HG03460 (cell line): ENCODE data around the gene MCTP1.

Source experiments
- ATAC-seq: cut with Tn5 transposase; IDR thresholded peaks from one replicate; pipeline ENCODE4 v1.9.1; 2021; ENCODE audit not compliant: unreplicated experiment

The MCTP1 gene

DNA sequence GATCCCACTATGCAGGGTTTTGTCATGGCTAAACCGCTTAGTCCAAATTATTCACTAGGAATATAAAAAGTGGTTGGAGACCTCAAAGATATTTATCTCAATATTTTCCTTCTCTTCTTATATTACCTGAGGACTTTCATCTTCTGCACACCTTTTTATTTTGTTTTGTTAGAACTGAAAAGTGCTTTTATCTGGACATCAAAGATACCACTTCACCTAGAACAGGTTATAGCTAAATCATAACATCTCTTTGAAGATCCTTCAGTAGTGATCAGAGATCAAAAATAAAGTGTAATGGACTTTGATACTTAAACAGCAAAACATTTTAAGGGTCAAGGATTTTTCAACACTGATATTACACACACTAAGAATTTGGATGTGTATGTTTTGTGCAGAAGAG is 160.2 kb downstream of the MCTP1 start:
- no peak for ATAC-seq

DNA sequence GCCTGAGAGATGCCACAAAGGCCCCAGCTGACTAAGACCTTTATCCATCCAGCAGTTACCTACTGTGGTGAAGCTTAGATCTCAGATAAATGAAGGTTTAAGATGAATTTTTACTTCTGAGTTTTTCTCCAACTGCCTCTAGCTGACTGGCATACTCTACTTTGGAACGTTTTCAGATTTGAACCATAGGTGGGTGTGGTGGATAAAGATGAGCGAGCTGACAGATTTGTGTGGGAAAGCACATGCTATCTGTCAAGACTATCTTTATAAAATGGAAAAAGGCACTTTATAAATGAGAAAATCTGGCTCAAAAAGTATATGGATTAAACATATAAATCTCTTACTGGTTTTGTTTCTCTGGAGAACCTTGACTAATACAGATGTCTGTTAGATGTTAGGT is 160.8 kb downstream of the MCTP1 start:
- ATAC-seq = no peak

GRCh38 chr5:95114902-95115301 is 170.0 kb downstream of the MCTP1 start:
- ATAC-seq = no peak

DNA sequence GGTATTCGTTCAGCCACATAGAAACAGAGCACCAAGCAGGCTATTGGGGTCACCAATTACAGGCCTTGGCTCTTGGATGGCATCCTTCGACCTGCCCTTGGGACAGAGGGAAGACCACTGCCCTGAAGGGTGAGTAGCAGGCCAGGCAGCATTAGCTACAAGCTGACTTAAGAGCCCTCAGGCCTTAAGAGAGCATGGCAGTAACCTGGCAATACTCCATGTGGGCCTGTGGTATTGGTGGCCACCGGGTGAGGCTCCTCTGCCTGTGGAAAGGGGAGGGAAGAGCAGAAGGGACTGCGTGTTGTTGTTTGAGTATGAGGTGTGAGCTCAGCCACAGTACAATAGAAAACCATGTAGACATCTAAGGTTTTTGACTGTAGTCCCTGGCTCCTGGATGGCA is 170.6 kb downstream of the MCTP1 start:
- ATAC-seq = no peak

GRCh38 chr5:95113489-95113888 is 171.4 kb downstream of the MCTP1 start:
- no peak for ATAC-seq

DNA sequence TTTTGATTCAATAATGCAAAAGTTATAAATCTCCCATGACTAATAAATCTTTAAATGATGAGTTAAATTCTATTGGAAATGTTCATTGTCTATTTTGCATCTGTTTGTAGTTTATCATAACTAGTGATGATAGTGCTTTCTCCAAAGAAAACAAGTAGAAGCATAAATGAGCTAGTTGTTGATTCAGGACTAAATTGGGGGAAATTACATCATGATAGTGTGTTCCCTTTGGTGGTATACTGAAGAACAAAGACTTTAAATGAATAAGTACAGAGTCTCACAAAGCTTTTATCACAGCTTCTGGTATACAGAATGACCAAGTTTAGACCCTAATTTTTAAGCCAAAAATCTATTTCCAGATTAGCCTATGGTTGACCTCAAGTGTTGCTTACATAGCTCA is 173.8 kb downstream of the MCTP1 start:
- no peak for ATAC-seq

- ATAC-seq = no peak
Measured at GRCh38 chr5:95110118-95110517, 174.8 kb downstream of the MCTP1 start.

DNA sequence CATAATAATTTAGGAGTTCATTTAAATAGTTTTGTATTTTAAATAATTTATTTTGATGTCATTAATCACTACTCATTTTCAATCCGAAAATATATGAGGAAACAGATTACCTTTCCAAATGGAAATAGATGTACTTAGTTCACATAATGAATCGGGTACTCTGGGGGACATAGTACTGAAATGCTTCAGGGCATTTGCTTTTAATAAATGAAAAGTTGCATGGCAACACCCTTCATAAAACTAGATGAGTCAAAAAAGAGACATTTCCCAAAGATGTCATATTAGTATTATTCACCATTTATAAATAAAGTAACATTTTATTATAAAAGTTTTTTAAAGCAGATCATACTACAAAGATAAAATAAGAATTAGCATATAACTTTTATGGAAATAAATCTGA is 177.8 kb downstream of the MCTP1 start:
- ATAC-seq = no peak

DNA sequence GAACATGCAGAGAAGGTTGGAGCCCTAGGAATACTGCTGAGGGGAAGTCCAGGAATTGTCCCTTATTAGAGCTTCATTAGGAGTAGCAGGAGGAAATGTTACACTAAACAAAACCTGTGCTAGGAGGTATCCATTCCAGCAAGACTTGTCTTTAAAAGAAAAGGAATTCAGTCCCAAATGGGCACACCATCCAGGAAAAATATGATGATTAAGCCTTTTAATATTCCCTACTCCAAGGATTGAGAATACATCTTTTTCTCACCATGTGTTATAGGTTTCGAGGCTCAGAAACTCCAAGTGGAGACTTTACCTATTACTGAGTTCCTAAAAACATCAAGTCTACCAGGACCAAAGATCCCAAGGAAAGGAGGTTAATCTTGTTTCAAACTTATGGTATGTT is 179.3 kb downstream of the MCTP1 start:
- no peak for ATAC-seq

DNA sequence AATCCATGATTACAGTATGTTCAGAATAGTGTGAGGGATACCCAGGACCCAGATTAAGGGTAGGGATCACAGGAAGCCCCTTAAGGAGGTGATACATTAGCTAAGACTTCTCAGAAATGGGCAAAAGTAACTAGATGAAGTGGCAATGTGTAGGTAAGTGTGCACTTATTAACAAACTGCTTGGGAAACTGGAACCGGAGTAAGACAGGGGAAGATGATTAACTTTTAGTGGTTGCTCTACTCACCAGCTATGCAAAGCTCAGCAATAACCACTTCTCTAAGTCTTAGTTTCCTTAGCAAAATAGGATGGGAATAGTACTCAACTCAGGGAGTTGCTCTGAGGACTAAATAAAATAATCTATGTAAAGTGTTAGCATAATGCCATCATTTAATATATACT is 182.2 kb downstream of the MCTP1 start:
- peak; percentile 97 for ATAC-seq

DNA sequence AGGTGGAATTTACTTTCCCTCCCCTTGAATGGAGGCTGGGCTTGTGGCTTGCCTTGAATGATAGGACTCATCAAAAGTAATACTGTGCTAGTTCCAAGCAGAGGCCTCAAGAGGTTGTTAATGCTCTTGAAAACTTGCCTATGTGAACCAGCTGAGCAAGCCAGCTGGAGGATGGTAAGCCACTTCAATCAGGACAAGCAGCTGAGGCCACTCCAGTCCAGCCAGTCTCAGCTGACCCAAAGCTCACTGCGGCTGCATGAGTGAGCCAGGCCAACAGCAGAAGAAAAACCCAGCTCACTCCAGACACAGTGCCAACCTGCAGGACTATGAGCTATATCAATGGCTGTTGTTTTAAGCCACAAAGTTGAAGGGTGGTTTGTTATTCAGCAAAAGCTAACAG is 182.8 kb downstream of the MCTP1 start:
- peak; percentile 37 for ATAC-seq

- no peak for ATAC-seq
Measured at GRCh38 chr5:95100551-95100950, 184.3 kb downstream of the MCTP1 start.

- no peak for ATAC-seq
Measured at GRCh38 chr5:95098012-95098411, 186.9 kb downstream of the MCTP1 start.

GRCh38 chr5:95093211-95093610 is 191.7 kb downstream of the MCTP1 start:
- no peak for ATAC-seq

GRCh38 chr5:95090774-95091173 is 194.1 kb downstream of the MCTP1 start:
- ATAC-seq = no peak

DNA sequence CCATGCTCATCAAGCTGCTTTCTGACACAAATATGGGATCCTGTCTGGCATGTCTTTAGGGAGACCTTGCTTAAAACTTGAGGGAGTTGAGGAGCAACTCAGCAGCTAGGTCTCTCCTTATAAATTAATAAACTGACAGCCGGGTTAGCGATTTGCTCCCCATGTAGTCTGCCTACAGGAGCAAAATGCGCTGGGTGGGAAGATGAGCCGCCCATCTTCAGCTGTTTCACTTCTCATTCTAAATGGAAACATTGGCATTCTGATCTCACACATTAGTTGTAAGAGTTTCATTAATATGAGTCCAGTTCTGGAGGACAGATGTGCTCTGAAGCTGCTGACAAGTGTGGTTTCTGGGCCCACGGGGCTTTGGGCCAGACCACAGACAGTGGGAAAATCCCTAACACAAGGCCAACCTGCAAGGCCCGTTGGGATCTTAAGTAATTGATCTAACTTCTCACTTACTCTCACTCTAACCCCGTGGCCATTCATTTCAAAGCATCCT is 197.0 kb downstream of the MCTP1 start:
- peak; percentile 78 for ATAC-seq

- peak; percentile 38 for ATAC-seq
Measured at GRCh38 chr5:95086927-95087815, 197.7 kb downstream of the MCTP1 start.

GRCh38 chr5:95084757-95085156 is 200.1 kb downstream of the MCTP1 start:
- no peak for ATAC-seq

DNA sequence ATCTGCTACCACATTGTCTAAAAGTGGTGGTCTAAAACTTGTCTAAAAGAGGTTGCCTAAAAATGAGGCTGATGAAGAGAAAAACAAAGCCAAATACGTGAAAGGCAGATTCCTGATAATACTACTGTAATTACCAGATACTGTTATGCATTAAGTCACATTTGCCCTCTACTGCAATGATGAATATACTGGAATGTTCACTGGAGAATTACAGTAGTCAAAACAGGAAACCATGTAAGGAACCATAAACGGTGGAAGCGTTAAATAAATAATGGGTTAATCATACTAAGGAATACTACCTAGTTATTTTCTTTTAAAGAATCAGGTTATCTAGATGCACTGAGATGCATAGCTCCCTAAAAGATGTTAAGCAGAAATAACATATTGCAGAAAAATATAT is 201.3 kb downstream of the MCTP1 start:
- no peak for ATAC-seq

DNA sequence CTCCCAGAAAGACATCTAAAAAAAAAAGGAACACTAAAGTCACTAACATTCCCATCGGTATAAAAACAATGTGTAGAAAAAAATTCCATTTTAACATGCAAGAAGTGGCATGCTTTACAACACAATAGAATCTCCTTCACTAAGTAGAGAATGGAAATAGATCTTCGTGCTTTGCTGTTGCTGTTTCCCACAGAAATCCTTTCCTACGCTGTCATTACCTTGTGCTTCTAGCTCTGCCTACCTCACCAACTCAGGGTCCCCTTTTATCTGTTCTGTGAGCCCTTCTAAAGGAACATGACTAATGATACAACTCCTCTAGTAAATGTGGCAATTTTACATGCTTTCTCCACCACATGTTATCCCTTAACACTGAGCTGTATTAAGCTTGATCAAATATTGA is 202.9 kb downstream of the MCTP1 start:
- no peak for ATAC-seq

DNA sequence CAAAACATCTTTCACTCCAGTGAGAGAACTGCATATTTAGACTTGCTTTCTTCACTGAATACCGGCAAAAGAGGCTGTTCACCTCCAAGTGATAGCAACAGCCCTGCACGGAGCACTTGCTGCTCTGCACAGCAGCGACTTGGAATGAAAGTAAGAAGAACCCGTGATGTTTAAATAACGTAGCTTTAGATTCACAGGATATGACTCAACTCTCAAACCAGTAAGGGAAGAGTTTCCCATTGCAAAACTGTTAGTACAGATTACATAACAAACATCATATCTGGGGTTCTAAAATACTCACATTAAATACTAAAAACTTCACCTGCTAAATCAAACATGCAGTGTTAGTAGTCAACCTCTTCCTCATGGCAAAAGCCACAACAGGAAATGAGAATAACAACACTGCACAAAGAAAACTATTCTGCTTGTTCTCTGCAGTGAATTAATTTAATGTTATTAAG is 203.4 kb downstream of the MCTP1 start:
- ATAC-seq = peak; percentile 89

- ATAC-seq = no peak
Measured at GRCh38 chr5:95080441-95080840, 204.5 kb downstream of the MCTP1 start.

GRCh38 chr5:95080030-95080429 is 204.9 kb downstream of the MCTP1 start:
- no peak for ATAC-seq
